Activated CD4-positive, alpha-beta memory T cell treated with anti-CD3 and anti-CD28 coated beads, Interleukin-2, amount 10 ng/mL, durations not matched to agents 7 days and 5 days (primary cell): ENCODE data around the gene LGMN. TPM values are rescaled to one million over a fixed set of nuclear protein-coding genes. Genes with fewer than 3 reads are reported as not detected.
"Not testable (repeated sequence)": the region's sequence is repeated elsewhere in the genome, so short reads cannot be mapped to it uniquely, and the experiment has no call there.

ENCODE experiments used
- CTCF ChIA-PET: fragments of 350-600 bp; sonication (Branson Sonifier 250); formaldehyde crosslinking; loops from one replicate; lab custom pipeline; 2021; ENCODE audit warnings: antibody characterized with exemption, inconsistent platforms; lab: Charles Lee
- POLR2A ChIA-PET: fragments of 350-600 bp; sonication (Branson Sonifier 250); formaldehyde crosslinking; loops from one replicate; lab custom pipeline; 2021; ENCODE audit warnings: antibody characterized with exemption; lab: Charles Lee
- DNase-seq: peaks from one replicate; pipeline ENCODE4 v3.0.0-alpha.2; 2020
- H3K27ac Mint-ChIP-seq: one replicate; pipeline ENCODE4 v1.8.0; 2021; ENCODE audit warnings: mild to moderate bottlenecking, mixed read lengths
- H3K27me3 Mint-ChIP-seq: one replicate; pipeline ENCODE4 v1.8.0; 2021; ENCODE audit warnings: mixed read lengths
- H3K36me3 Mint-ChIP-seq: one replicate; pipeline ENCODE4 v1.8.0; 2021; ENCODE audit warnings: low read depth, mixed read lengths
- H3K4me1 Mint-ChIP-seq: one replicate; pipeline ENCODE4 v1.8.0; 2021; ENCODE audit warnings: mixed read lengths
- H3K4me3 Mint-ChIP-seq: one replicate; pipeline ENCODE4 v1.8.0; 2021; ENCODE audit warnings: mild to moderate bottlenecking, mixed read lengths
- H3K9me3 Mint-ChIP-seq: one replicate; pipeline ENCODE4 v1.8.0; 2021; ENCODE audit warnings: mixed read lengths
- total RNA-seq, 2 experiments: library from RNA; stranded (reverse); gene quantifications; one replicate each; pipeline ENCODE4 v1.2.3, GENCODE V29; 2021

LGMN gene
- total RNA-seq, 2 experiments from 2014 or later, result 5.3 to 5.9 TPM

DNA sequence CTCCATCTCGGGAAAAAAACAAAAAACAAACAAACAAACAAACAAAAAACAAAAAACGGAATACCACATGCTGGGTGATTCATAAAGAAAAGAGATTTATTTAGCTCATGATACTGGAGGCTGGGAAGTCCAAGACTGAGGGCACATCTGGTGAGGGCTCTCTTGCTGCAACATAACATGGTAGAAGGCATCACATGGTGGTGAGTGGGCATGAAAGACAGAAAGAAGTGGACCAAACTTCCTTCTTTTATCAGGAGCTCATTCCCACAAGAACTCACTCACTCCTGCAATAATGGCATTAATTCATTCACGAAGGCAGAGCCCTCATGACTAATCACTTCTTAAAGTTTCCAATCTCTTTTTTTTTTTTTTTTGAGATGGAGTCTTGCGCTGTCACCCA is 8.0 kb upstream of the LGMN start:
- POLR2A ChIA-PET, result no interaction called here
- H3K27ac Mint-ChIP-seq, result no peak overlapping the region
- H3K36me3 Mint-ChIP-seq, result no peaks in the 10 kb centered on the region
- H3K4me1 Mint-ChIP-seq, result peaks cover 27% of the 10 kb centered on the region
- H3K4me3 Mint-ChIP-seq, result no peak overlapping the region
- DNase-seq, result no peak
- CTCF ChIA-PET, result no interaction called here
- peaks cover 5% of the 10 kb centered on the region for H3K9me3 Mint-ChIP-seq
- H3K27me3 Mint-ChIP-seq, result peaks cover 20% of the 10 kb centered on the region

DNA sequence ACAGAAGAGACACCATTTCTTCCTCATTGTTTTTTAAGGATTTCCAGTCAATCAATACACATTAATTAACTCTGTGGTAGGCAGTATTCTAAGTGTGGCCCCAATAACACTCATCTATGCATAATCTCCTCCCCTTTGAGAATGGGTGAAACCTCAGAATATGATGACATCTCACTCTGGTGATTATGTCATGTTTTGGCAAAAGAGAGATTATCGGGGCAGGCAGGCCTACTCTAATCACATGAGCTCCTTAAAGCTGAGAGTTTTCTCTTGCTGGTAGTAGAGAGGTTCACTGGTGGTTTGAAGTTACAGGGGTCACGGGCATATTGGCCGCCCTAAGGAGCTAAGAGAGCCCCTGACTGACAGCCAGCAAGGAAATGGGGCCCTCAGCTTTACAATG is 7.1 kb upstream of the LGMN start:
- CTCF ChIA-PET, result no interaction called here
- POLR2A ChIA-PET, result no interaction called here
- Mint-ChIP-seq H3K27me3 (peaks cover 16% of the 10 kb centered on the region), H3K27ac (no peak overlapping the region), H3K36me3 (no peaks in the 10 kb centered on the region), H3K4me3 (no peak overlapping the region), H3K9me3 (peaks cover 5% of the 10 kb centered on the region), H3K4me1 (peaks cover 28% of the 10 kb centered on the region)
- DNase-seq, result no peak

DNA sequence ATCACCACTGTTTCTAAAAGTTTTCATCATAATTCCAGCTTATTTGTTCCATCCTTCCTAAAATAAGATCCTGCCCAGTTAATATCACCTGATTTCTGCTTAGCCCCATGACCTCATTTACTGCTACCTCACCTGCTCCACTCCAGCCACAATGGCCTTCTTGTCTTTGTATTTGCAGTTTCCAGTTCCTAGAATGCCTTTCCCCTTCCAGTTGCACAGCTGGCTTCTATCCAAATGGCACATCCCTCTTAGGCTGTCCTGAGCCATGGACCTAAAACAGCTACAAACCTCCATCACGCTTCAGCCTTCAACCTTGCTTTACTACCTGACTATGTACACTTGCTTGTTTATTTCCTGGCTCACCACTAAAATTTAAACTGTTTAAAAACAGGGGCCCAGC is 6.5 kb upstream of the LGMN start:
- POLR2A ChIA-PET, result no interaction called here
- no peak for DNase-seq
- no peak overlapping the region for H3K4me3 Mint-ChIP-seq
- CTCF ChIA-PET, result no interaction called here
- H3K9me3 Mint-ChIP-seq, result peaks cover 8% of the 10 kb centered on the region
- H3K4me1 Mint-ChIP-seq, result peaks cover 28% of the 10 kb centered on the region
- H3K36me3 Mint-ChIP-seq, result no peaks in the 10 kb centered on the region
- peaks cover 21% of the 10 kb centered on the region for H3K27me3 Mint-ChIP-seq
- H3K27ac Mint-ChIP-seq, result no peak overlapping the region

DNA sequence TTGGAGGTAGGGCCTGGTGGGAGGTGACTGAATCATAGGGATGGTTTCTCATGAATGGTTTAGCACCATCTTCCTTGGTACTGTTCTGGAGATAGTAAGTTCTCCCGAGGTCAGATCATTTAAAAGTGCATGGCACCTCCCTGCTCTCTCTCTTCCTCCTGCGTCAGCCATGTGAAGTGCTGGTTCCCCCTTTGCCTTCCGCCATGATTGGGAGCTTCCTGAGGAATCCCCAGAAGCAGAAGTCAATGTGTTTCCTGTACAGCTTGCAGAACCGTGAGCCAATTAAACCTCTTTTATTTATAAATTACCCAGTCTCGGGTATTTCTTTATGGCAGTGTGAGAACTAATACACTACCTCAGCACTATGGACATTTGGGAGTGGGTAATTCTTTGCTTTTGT is 4.8 kb upstream of the LGMN start:
- ChIA-PET CTCF (no interaction called here), POLR2A (no interaction called here)
- Mint-ChIP-seq H3K27me3 (peaks cover 38% of the 10 kb centered on the region), H3K4me3 (no peak overlapping the region), H3K27ac (no peak overlapping the region), H3K36me3 (peaks cover 2% of the 10 kb centered on the region), H3K4me1 (peaks cover 28% of the 10 kb centered on the region), H3K9me3 (peaks cover 4% of the 10 kb centered on the region)
- no peak for DNase-seq

DNA sequence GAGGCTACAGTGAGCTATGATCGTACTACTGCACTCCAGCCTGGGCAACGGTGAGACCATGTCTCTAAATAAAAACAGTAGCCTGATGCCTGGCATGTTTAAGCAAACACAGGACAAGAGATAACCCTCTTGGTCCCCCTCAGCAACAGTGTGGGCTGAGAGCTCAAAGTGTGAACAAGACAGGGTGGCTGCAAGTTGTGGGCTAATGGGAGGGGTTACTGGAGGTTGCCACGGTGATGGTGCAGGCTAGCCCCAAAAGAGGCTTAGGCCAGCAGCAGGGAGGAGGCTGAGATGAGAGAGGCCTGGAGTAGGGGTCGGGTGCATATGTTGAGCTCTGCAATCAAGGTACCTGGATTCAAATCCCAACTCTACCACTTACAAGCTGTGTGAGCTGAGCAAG is 3.4 kb upstream of the LGMN start:
- ChIA-PET CTCF (interaction anchor here (0.5 to 1.9 kb wide), 3 partner anchors 26 to 43 kb away, joined by 3 to 5 read pairs (median 3); no protein-coding TSS in a partner anchor), POLR2A (interaction anchor here (1.0 to 1.6 kb wide), 3 partner anchors 9 to 16 kb away, joined by 4 read pairs; no protein-coding TSS in a partner anchor)
- Mint-ChIP-seq H3K4me3 (no peak overlapping the region), H3K4me1 (peaks cover 37% of the 10 kb centered on the region), H3K27ac (no peak overlapping the region), H3K9me3 (peaks cover 3% of the 10 kb centered on the region), H3K27me3 (peaks cover 52% of the 10 kb centered on the region), H3K36me3 (peaks cover 2% of the 10 kb centered on the region)
- DNase-seq, result no peak

DNA sequence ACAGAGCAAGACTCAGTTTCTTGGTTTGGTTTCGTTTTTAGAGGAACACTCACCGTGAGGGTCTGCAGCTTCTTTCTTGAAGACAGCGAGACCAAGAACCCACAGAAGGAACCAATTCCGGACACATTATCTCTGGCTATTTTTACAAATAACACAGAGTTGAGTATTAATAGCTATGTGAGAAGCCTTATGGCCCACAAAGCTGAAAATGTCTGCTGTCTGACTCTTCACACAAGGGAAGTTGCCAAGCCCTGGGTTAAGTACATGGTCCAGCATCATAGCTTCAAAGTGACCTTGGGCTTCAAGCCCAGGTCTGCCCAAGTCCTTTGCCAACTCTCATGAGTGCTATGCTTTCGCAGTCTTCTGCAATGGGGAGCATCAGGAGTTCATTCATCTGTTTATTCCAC is 2.6 kb upstream of the LGMN start:
- peaks cover 3% of the 10 kb centered on the region for H3K9me3 Mint-ChIP-seq
- H3K27ac Mint-ChIP-seq, result no peak overlapping the region
- CTCF ChIA-PET, result interaction anchor here (1.5 to 1.9 kb wide), 3 partner anchors 25 to 36 kb away, joined by 3 to 5 read pairs (median 4); no protein-coding TSS in a partner anchor
- no peak overlapping the region for H3K4me3 Mint-ChIP-seq
- peaks cover 2% of the 10 kb centered on the region for H3K36me3 Mint-ChIP-seq
- POLR2A ChIA-PET, result interaction anchor here (0.8 to 1.6 kb wide), 5 partner anchors 9 to 43 kb away, joined by 3 to 4 read pairs (median 4); partner anchors contain the start of gene GOLGA5
- peaks cover 58% of the 10 kb centered on the region for H3K27me3 Mint-ChIP-seq
- DNase-seq, result no peak
- H3K4me1 Mint-ChIP-seq, result peaks cover 37% of the 10 kb centered on the region

DNA sequence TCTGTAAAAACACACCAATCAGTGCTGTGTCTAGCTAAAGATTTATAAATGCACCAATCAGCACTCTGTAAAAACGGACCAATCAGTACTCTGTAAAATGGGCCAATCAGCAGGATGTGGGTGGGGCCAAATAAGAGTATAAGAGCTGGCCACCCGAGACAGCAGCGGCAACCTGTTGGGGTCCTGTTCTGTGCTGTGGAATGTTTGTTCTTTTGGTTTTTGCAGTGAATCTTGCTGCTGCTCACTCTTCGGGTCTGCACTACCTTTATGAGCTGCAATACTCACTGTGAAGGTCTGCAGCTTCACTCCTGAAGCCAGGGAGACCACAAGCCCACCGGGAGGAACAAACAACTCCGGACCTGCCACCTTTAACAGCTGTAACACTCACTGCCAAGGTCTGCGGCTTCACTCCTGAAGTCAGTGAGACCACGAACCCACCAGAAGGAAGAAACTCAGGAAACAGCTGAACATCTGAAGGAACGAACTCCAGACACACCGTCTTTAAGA is 1.8 kb upstream of the LGMN start:
- Mint-ChIP-seq H3K4me3 (peak overlapping the region; percentile 56), H3K4me1 (peaks cover 36% of the 10 kb centered on the region), H3K27me3 (peaks cover 63% of the 10 kb centered on the region), H3K27ac (peak overlapping the region; percentile 23)
- CTCF ChIA-PET, result interaction anchor here (1.8 kb wide), 1 partner anchor 33 kb away, joined by 4 read pairs; no protein-coding TSS in a partner anchor
- POLR2A ChIA-PET, result interaction anchor here (0.8 to 2.3 kb wide), 5 partner anchors 12 to 44 kb away, joined by 3 to 7 read pairs (median 4); partner anchors contain the start of gene GOLGA5
- not testable (repeated sequence) for H3K36me3 Mint-ChIP-seq, H3K9me3 Mint-ChIP-seq
- peak; percentile 33 for DNase-seq

DNA sequence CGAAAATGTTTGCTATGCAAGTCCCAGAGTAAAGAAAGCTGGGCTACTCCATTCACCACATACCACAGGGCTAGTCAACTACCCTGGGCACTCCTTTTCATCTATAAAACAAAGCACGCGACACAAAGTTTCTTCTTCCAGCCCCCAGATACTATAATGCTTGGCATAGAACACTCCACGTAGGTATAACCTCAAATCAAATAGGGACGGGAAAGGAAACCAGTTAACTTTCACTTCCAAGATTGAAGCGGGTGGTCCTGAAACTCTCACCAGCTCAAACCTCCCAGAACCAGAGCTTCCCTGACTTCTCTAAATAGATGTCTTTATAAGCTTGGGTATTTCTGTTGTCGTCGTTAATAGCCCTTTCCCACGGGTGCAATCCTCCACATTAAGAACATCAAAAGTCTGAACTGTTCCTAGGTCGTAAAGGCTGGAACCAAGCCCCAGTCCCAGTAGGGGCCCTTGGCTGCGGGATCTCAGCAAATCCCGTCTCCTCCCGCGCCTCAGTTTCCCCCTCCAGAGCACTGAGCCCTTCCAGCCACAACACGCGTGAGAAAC is 647 bp downstream of the LGMN start:
- H3K27me3 Mint-ChIP-seq, result peaks cover 60% of the 10 kb centered on the region
- CTCF ChIA-PET, result interaction anchor here (1.2 kb wide), 1 partner anchor 19 kb away, joined by 3 read pairs; no protein-coding TSS in a partner anchor
- peak overlapping the region; percentile 68 for H3K4me3 Mint-ChIP-seq
- POLR2A ChIA-PET, result interaction anchor here (0.7 to 1.0 kb wide), 2 partner anchors 20 to 33 kb away, joined by 4 read pairs; no protein-coding TSS in a partner anchor
- peaks cover 2% of the 10 kb centered on the region for H3K36me3 Mint-ChIP-seq
- H3K9me3 Mint-ChIP-seq, result peaks cover 3% of the 10 kb centered on the region
- peaks cover 35% of the 10 kb centered on the region for H3K4me1 Mint-ChIP-seq
- DNase-seq, result no peak
- H3K27ac Mint-ChIP-seq, result no peak overlapping the region

DNA sequence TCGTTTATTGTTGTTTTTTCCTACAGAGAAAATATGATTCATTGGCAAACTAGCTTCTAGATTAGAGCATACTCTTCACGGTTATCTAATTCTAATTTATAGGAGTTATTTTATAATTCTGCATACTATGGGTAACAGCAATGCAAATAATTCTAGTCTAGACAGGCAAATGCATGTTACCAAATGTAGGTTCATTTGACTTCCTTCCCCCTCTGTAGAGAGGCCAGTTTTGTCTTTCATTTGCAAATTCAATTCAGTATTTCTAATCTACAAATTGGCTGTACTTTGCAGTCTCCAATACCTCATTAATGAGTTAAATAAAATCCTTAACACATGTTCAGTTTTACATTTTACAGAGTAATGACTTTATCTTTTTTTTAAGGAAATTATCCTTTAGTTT is 4.2 kb downstream of the LGMN start:
- Mint-ChIP-seq H3K4me3 (no peak overlapping the region), H3K9me3 (no peaks in the 10 kb centered on the region), H3K36me3 (peaks cover 2% of the 10 kb centered on the region), H3K27me3 (peaks cover 40% of the 10 kb centered on the region), H3K4me1 (peaks cover 19% of the 10 kb centered on the region), H3K27ac (no peak overlapping the region)
- POLR2A ChIA-PET, result no interaction called here
- DNase-seq, result no peak
- CTCF ChIA-PET, result interaction anchor here (1.4 to 2.1 kb wide), 2 partner anchors 21 to 27 kb away, joined by 4 read pairs; no protein-coding TSS in a partner anchor

DNA sequence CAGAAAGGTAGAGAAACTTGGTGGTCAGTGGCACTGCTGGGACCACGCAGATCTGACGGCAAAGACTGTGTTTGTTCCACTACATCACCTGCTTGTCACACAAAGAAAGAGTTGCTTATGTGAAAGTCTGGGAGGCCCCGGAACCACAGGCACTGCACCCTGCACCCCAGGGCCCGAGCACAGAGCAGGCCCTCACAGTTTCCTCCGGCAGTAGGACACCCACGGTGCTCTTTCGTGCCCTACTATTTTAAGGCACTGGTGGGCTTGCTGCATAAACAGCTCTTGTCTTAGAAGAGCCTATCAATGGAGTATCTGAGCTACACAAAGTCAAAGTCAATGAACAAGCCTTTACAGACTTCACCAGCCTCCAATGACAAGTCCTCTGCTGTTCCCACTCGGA is 8.0 kb downstream of the LGMN start:
- Mint-ChIP-seq H3K36me3 (peaks cover 2% of the 10 kb centered on the region), H3K27me3 (peaks cover 20% of the 10 kb centered on the region), H3K4me1 (peaks cover 5% of the 10 kb centered on the region), H3K9me3 (no peaks in the 10 kb centered on the region), H3K4me3 (no peak overlapping the region), H3K27ac (no peak overlapping the region)
- CTCF ChIA-PET, result no interaction called here
- DNase-seq, result no peak
- POLR2A ChIA-PET, result no interaction called here

DNA sequence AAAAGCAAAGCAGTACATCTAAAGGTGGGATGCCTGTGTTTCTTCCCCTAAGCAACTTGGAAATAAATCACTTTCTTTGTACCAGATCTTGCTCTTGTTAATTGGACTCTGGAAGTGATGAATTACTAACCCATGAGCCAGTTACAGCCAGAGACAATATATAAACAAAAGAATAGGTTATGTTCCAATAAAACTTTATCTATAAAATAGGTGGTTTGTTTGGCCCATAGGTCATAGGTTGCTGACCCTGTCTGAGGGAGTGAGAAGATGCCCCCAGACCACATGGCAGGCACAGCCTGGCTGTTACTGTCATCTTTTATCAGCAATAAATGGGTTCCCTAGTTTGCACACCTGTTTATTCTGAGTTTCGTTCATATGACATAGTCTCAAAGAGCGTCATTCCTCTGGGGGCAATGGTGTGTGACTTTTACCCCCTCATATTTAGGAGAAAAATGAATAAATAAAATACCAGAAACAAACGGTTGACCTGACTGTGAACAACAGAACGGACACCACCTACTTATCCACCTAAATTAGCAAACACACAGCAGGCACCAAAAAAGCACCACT is 10.7 kb downstream of the LGMN start:
- Mint-ChIP-seq H3K27me3 (peaks cover 22% of the 10 kb centered on the region), H3K27ac (no peak overlapping the region), H3K4me3 (no peak overlapping the region), H3K4me1 (peaks cover 5% of the 10 kb centered on the region), H3K9me3 (no peaks in the 10 kb centered on the region), H3K36me3 (peaks cover 2% of the 10 kb centered on the region)
- ChIA-PET POLR2A (no interaction called here), CTCF (no interaction called here)
- no peak for DNase-seq

DNA sequence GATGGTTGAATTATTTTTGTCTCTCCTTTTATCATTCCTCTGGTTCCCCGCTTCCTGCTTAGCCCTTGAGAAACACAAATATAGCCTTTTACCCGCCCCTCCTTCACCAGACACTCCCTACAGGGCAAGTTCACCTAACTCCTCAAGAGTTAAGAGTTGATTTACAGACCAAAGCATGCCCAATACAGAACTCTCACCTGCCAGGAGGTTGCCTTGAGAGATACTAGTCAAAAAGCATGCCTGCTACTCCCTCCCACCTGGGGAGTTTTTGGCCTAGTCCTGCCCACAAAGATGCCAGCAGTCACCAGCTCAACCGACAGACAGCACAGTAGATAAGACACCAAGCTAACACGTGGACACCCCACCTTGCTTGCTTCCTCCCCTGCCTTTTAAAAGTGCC is 11.2 kb downstream of the LGMN start:
- Mint-ChIP-seq H3K36me3 (peaks cover 7% of the 10 kb centered on the region), H3K4me1 (peaks cover 5% of the 10 kb centered on the region), H3K4me3 (no peak overlapping the region), H3K27me3 (peaks cover 25% of the 10 kb centered on the region), H3K9me3 (peaks cover 2% of the 10 kb centered on the region), H3K27ac (no peak overlapping the region)
- ChIA-PET CTCF (no interaction called here), POLR2A (no interaction called here)
- DNase-seq, result no peak

DNA sequence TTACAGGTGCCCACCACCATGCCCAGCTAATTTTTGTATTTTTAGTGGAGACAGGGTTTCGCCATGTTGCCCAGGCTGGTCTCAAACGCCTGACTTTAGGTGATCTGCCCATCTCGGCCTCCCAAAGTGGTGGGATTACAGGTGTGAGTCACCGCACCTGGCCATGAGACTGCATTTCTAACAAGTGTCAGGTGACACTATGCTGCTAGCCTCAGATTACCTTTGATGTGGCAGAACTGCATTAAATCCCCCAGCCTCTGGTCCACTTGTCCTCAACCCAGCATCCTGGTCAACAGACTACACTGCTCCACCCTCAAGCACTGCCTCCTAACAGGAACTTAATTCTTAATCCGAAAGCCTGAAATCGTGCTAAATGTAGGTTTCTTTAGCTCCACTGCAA is 13.1 kb downstream of the LGMN start:
- CTCF ChIA-PET, result no interaction called here
- H3K27me3 Mint-ChIP-seq, result peaks cover 38% of the 10 kb centered on the region
- H3K9me3 Mint-ChIP-seq, result peaks cover 11% of the 10 kb centered on the region
- POLR2A ChIA-PET, result no interaction called here
- peaks cover 8% of the 10 kb centered on the region for H3K4me1 Mint-ChIP-seq
- H3K36me3 Mint-ChIP-seq, result peaks cover 19% of the 10 kb centered on the region
- no peak for DNase-seq
- H3K4me3 Mint-ChIP-seq, result no peak overlapping the region
- H3K27ac Mint-ChIP-seq, result no peak overlapping the region
